NOMO-1 treated with DMSO at 0.1 percent for 48 hours (cell line): ENCODE results near the gene PRSS57.
A peak's percentile ranks its signal among the peaks of the same experiment; 100 is the strongest.
"Not testable (repeated sequence)": the region's sequence is repeated elsewhere in the genome, so short reads cannot be mapped to it uniquely, and the experiment has no call there.

Experiments used
- DNase-seq: peaks from one replicate; lab custom pipeline; 2025; ENCODE audit not compliant: unreplicated experiment; lab: John Stamatoyannopoulos, UW

The PRSS57 gene

DNA sequence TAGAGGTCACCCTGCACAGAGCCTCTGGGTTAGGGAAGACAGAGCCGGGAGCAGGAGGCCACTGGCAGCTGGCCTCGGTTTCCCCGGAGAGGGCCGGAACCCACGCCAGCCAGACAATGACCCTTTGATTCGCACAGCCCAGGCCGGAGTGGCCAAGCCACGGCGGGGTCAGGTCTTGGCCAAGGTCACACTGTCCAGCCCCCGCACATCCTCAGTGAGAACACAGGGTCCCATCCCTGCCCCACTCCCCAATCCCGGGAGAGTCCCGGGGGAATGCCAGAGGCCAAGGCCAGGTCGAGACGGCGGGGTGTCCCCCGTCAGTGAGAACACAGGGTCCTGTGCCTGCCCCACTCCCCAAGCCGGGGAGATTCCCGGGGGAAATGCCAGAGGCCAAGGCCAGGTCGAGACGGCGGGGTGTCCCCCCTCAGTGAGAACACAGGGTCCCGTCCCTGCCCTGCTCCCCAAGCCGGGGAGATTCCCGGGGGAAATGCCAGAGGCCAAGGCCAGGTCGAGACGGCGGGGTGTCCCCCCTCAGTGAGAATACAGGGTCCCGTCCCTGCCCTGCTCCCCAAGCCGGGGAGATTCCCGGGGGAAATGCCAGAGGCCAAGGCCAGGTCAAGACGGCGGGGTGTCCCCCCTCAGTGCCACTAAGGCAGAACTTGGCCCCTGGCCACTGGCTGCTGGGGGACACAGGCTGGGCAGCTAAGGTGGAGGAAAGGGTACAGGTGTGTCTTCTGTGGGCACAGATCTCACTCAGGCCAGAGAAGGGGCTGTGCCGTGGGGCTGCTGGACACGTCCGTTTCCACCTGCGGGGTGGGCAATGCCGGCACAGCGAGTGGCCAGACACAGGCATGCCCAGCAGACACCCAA, 20.7 kb downstream of the PRSS57 start:
- DNase-seq = no peak

DNA sequence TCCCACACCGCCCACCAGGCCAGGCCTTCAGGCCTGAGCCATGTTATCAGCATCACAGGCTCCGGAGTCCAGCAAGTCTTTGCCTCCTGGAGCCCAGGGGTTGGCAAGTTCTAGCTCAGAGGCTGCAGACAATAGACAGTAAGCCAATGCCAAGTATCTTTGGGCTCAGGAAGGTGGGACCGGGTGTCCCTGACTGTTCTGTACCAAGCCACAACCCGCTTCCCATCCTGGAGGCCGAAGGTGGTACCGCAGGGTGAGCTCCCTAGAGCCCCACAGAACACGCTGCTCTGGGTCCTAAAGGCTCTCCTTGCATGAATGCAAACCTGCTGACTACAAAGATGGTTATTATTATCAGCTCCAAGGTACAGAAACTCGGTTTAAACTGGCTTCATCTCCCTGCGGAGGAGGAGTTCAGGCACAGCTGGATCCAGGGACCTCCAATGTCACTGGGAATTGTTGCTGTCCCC, 24.6 kb downstream of the PRSS57 start:
- DNase-seq = no peak

DNA sequence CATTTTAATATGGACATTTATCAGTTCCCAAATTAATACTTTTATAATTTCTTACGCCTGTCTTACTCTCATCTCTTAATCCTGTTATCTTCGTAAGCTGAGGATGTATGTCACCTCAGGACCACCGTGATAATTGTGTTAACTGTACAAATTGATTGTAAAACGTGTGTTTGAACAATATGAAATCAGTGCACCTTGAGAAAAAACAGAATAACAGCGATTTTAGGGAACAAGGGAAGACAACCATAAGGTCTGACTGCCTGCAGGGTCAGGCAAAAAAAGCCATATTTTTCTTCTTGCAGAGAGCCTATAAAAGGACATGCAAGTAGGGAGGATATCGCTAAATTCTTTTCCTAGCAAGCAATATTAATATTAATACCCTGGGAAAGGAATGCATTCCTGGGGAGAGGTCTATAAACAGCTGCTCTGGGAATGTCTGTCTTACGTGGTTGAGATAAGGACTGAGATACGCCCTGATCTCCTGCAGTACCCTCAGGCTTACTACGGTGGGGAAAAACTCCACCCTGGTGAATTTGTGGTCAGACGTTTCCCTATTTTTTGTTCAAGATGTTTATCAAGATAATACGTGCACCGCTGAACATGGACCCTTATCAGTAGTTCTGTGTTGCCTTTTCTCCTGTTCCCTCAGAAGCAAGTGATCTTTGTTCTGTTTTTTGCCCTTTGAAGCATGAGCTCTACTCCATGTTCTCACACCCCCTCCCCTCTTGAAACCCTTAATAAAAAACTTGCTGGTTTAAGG, 26.4 kb downstream of the PRSS57 start:
- DNase-seq = not testable (repeated sequence)

DNA sequence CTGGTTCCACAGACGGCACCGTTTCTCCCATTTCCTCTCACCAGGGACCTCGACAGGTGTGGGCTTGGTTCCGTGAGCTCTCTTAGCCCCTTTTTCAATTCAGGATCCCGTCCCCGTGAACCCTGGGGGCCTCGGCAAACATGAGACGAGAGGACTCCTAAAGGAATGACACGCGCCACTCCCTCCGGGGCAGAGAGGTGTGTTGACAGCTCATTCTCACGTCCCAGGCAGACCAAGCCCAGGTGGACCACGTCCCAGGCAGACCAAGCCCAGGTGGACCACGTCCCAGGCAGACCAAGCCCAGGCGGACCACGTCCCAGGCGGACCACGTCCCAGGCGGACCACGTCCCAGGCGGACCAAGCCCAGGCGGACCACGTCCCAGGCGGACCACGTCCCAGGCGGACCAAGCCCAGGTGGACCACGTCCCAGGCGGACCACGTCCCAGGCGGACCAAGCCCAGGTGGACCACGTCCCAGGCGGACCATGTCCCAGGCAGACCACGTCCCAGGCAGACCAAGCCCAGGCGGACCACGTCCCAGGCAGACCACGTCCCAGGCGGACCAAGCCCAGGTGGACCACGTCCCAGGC, 28.2 kb downstream of the PRSS57 start:
- not testable (repeated sequence) for DNase-seq

DNA sequence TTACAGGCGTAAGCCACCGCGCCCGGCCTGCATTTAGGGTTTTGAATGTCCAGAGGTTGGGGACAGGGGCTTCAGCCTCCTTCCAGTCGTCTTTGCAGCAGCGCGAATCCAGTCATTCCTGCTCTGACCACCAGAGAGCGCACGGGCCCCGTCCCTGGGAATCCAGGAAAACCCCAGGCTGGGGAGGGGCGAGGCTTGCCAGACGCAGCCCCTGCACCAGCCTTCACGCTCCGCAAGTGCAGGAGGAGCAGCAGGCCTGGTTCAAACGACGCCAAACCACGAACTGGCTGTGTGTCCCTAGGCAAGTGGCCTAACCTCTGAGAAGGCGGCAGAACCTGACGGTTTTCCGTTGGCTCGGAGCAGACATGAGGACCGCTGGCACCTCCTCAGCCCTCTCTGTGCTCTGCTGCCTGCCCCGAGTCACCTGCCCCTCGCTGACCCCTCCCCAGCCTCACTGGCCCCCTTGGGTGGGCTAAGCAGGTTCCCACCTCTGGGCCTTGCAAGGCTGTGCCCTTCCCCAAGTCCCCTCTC, 30.3 kb downstream of the PRSS57 start:
- DNase-seq = peak; percentile 54

DNA sequence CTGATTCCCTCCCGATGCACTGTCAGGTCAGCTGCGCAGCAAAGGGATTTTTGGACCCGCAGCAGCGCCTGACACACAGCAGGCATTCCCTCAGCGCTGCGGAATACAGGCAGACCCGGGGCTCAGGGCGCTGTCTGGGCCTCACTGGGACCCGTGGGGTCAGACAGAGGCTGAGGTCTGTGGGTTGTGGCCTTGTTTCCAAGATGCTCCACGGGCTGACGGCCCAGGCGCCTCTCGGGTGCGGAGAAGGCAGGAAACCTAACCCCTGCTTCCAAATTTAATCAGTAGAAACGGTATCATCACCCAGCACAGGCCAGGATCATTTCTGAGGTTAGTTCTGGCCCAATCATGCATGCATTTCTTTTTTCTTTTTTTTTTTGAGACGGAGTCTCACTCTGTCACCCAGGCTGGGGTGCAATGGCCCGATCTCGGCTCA, 31.6 kb downstream of the PRSS57 start:
- no peak for DNase-seq

DNA sequence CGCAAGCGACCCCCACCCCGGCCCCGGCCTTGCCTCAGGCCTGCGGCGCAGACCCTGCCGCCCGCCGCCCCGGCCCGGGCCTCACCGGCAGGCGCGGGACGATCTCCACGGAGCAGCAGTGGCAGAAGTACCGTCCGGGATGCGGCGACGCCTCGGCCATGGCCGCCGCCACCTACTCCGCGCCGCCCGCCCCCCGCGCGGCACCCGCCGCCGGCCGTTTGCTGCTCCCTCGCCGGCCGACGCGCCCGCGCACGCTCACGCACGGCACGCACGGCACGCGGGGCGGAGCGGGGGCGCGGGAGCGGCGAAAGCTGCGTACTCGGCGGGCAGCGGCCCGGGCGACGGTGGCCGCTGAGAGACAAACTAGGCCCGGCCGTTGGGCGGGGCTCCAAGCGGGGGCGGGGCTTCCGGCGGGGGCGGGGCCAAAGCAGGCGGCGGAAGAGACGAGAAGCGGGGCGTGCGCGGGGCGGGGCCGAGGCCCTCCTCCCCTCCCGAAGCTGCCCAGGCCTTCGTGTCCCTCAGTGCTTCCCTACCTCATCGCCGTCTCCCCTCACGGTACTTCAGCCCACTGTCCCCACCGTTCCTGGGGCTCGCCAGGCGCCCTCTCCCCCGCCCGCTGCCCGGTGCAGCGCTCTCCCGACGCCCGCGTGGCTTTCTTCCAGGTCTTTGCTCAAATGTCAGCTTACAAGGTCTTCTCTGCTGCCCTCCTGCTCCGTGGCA, 32.1 kb downstream of the PRSS57 start, which contains the start of gene RNF126:
RNF126 (minus strand) TSS at position 253 of the 720 bp plus-strand sequence; CDS start at position 160, 93 bp downstream.
- peak; percentile 89 for DNase-seq

DNA sequence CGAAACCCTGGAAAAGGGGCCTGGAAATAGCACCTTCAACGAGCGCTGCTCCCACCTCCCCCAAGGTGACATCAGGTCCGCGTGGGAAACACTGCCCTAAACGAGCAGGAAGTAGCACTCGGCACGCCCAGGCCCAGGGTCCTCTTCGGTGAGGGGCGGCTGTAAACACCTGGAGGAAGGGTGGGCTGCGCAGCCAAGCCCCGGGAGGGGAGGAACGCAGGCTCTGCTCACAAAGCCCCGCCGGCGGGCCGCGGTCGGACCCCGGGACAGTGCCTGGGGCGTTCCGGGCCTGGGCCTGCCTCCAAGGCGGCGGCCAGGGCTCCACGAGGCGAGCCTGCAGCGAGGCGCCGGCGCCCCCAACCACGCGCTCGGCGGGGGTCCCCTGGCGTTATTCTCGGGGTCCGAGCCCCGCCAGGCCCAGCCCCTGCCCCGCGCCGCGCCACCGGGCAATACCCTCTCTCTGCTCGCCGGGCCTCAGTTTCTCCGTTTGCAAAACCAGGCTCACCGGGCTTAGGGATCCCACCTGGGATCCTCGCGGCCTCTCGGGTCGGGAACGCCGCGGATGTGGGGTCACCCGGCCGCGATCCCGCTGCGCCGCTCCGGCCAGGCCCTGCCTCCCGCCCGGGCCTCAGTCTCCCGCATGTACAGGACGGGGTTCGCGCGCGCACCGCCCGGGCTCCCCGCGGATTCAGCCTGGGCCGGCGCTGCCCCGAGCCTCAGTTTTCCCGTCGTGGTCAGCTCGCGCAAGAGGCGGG, 32.9 kb downstream of the PRSS57 start:
- peak; percentile 56 for DNase-seq

DNA sequence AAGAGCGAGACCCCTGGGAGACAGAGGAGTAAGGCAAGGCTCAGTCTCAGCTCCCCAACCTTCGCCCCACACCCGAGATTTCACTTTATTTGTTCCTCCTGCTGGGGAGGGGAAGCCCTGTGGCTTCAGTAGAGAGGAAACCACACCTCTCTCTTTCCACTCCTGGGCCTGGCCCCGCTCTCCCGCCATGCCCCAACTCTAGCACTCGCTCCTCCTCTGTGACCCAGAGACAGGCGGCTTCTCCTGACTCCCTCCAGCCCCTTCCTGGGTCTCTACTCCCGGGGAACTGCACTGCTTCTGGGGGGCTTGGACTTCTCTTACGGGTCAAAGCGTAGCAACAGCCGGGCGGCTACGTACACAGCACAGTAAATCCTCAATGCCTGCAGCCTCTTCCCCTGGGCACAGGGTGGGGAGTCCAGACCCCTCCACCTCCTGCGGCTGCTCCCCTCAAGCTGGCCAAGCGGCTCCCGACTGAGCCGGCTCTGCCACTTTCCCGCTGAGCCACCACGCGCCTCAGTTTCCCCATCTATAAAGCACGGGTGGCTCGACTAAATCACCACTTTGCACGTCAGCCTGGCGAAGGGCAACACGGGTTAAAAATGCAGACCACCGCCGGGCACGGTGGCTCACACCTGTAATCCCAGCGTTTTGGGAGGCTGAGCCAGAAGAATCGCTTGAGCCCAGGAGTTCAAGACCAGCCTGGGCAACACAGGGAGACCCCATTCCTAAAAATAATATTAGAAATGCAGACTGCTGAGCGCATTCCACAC, 33.6 kb downstream of the PRSS57 start:
- DNase-seq = peak; percentile 53

DNA sequence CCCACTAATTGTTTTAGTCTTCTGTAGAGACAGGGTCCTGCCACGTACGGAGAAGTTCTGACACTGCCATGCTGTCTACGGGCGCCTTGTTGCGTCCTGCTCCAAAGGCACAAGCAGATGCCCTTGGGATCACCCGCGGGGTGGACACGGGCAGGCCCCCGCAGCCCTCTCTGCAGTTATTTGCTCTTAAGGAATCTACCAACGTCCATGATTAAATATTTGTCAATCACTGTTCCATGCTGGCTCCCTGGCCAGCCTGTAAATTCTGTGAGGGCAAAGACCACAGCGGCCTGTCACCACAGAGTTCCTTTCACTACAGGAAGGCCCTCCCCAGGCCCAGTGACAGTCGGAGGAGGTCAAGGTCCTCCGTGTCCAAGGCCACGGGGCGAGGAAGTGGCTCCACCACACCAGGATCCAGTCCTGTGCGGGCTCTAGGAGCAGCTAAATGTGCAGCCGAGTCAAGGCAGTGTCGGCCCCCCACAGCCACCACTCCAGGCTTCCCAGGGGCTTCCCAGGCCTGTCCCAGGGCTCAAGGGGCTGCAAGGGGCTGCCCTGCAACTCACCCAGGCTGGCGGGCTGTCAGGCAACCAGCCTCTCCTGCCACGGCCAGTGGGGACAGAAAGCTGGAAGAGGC, 34.3 kb downstream of the PRSS57 start:
- DNase-seq = no peak

DNA sequence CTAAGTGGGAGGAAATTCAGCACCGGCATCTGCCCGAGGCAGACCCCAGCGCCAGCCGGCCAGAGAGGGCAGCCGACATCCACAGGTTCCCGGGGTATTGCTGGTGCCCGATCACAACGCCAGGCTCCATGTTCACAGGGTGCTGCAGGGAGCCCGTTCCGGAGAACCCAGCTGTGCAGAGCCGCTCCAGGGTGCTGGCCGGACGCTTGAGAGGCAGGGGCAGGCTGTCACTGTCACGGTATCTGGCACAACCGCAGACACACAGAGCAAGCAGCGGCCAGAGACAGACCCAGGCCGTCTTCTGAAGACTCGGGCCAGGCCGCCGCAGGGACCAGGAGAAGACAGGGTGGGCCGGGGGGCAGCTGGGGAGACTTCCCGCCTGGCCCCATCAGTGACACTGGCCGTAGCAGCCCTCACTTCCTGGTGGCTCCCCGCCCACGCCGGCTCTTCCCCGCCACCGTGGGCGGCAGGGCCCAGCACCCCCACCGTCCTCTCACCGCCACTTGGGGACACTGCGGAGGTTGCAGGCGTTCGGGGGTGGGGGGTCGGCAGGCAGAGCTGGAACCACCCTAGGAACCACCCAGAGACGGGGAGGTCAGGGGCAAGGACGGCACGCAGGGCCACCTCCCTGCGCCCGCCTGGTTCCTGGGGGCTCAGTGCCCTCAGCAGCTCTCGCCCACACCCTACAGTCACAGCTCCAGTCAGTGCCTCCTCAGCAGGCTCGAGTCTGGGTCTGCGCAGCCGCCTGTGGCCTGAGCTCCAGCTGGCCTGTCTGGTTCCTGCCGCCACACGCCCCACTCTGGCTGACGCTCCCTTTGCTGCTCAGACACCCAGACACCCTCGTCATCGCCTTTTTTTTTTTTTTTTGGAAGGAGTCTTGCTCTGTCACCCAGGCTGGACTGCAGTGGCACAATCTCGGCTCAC, 36.1 kb downstream of the PRSS57 start:
- DNase-seq = no peak

DNA sequence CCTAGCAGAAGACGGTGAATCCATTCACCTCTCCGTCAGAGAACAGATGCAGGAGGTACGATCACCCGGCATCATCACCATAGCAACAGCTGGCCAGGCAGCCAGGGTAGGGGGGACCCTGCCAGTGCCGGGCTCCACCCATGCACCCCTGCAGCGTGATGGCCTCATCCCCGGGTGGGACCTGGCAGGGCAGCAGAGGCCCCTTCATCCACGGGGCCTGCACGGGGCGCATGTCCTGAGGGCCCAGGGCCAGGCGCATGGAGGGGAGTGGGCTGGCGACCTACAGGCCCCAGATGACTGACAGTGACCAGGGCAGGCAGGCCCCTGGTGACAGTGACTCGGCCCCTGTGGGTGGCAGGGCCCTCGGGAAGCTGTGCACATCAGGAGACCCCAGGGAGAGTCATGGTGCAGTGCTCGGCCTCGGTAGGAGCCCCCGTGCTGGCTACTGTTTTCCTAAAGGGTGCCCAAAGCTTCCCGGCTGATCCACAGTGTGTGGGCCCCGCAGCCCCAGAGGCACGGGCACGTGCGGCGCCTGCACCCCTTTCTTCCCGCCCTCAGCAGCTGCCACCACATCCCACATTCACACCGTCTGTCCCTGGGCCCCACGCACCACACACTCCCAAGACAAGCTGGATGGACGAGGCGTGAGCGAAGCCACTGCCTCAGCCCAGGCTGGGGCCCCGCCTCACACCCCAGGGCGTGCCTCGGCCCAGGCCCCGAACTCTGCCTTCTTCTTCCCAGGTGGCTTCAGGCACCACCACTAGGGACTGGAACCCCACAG, 37.0 kb downstream of the PRSS57 start:
- DNase-seq = no peak

DNA sequence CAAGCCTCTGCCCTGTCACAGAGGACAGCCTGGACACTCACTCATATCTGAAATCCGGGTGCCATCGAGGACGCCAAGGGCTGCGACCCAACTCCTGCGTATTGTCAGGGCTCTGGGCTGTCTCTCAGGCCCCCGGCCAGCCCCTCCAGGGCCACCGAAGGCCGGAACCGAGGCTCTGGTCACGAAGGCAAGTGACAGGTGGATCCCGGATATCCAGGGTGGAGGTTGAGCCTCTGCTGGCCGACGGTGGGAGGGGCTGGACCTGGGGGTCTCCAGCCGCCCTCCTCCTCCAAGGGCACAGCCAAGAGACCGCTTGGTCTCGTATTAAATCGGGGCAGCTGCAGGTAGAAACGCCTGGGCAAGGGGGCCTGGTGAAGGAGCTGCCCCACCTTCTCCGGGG, 37.6 kb downstream of the PRSS57 start:
- DNase-seq = no peak

DNA sequence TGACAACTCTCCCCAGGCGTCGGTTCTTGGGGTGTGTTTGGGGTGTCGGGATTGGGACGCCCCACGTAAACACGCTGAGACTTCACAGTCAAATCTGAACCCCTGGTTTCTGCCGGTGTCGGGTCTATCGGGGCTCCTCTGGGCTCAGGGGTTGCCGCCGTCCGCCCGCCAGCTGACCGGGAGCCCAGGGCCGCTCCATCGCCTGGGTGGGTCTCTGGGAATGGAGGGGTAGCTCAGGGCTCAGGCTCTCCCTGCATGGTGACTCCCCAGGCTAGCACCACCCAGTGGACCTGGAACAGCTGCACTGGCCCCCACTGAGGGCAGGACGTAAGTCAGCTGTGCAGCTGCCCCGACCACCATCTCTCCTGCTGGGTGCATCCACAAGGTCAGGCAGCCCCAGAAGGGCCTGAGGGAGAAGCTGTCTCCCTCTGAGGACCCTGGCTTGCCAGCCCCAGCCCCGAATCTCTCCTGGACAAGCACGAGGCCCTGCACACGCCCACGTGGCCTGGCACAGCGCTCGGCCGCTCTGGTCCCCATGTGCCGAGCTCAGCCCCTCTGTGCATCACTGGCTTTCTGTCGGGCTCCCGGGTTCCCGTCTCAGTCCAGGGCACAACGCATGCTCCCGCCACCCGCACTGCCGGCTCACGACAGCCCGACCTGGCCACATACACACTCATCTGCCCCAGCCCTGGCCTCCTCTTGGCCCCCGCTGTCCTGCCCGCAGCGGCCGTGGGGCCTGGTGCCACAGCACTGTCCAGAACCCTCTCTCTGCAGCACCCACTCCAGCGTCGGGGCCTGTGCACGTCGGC, 38.3 kb downstream of the PRSS57 start:
- no peak for DNase-seq

DNA sequence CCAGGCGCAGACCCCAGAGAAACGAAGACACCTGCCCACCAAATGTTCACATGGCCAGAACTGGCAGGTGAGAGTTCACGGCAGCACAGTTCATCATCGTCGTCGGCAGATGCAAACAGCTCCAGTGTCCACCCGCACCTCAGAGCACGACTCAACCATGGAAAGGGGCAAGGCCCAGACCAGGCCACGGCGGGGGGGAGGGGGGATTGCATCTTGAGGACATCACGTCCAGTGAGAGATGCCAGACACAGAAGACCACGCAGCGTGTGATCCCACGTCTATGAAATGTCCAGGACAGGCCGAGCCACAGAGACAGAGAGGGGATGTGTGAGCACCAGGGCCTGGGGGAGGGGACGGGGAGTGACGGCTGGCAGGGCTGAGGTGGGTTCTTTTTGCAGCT, 39.6 kb downstream of the PRSS57 start:
- DNase-seq = no peak

DNA sequence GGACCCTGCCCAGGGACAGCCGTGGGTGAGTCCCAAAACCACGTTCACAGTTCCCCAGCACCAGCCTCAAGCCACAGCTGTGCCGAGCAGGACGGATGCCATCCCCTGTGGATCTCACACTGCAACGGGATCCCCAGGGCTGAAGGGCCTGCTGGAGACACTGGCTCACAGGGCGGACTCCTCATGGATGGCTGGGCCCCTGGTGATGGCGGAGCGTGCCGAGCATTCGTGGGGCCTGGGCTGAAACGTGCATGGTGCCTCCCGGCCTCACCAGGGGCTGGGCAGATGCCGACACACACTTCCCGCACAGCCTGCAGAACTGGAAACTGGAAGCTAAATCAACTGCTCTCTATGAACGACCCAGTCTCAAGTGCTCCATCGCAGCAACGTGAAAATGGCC, 41.8 kb downstream of the PRSS57 start:
- no peak for DNase-seq
